Astrocyte (in vitro differentiated cells and primary cell): ENCODE results near the gene BPNT1. TPM values are rescaled to one million over a fixed set of nuclear protein-coding genes. Genes with fewer than 3 reads are reported as not detected.

ENCODE experiments used
- DNase-seq: peaks from one replicate; pipeline ENCODE4 v3.0.0-alpha.2; 2010; ENCODE audit warnings: low read depth
- FAIRE-seq: peaks from 2 replicates; lab custom pipeline; 2011; peaks lifted over from hg19 to GRCh38; lab: Jason Lieb, UNC
- H2AFZ ChIP-seq: 2 replicates; pipeline ENCODE4 v1.6.0; 2012; ENCODE audit warnings: low read depth, low read length, inconsistent platforms
- H3K27ac ChIP-seq: 2 replicates; pipeline ENCODE4 v1.5.1; 2011; ENCODE audit warnings: low read depth, low read length, inconsistent platforms
- H3K27me3 ChIP-seq: 2 replicates; pipeline ENCODE4 v1.6.0; 2011; ENCODE audit warnings: low read length, inconsistent platforms; ENCODE audit not compliant: insufficient read depth
- H3K36me3 ChIP-seq: 2 replicates; pipeline ENCODE4 v1.5.1; 2011; ENCODE audit warnings: low read length, inconsistent platforms; ENCODE audit not compliant: insufficient read depth
- H3K4me1 ChIP-seq: 2 replicates; pipeline ENCODE4 v1.5.1; 2011; ENCODE audit warnings: low read length, inconsistent platforms; ENCODE audit not compliant: insufficient read depth
- H3K4me2 ChIP-seq: 2 replicates; pipeline ENCODE4 v1.6.0; 2012; ENCODE audit warnings: low read length, inconsistent platforms
- H3K4me3 ChIP-seq: 2 replicates; pipeline ENCODE4 v1.5.1; 2011; ENCODE audit warnings: low read depth, mild to moderate bottlenecking, low read length, inconsistent platforms; ENCODE audit not compliant: insufficient read depth
- H3K79me2 ChIP-seq: 2 replicates; pipeline ENCODE4 v1.6.0; 2012; ENCODE audit warnings: mild to moderate bottlenecking, low read length, inconsistent platforms; ENCODE audit not compliant: insufficient read depth
- H3K9ac ChIP-seq: 2 replicates; pipeline ENCODE4 v1.6.0; 2012; ENCODE audit warnings: mild to moderate bottlenecking, low read length, inconsistent platforms
- H3K9me3 ChIP-seq: 2 replicates; pipeline ENCODE4 v1.5.1; 2012; ENCODE audit warnings: low read depth, mild to moderate bottlenecking, low read length, inconsistent platforms; ENCODE audit not compliant: insufficient read depth
- H4K20me1 ChIP-seq: 2 replicates; pipeline ENCODE4 v1.6.0; 2012; ENCODE audit warnings: low read length, inconsistent platforms; ENCODE audit not compliant: insufficient read depth
- H3K27ac Mint-ChIP-seq: one replicate; pipeline ENCODE4 v1.8.0; 2021; ENCODE audit warnings: mild to moderate bottlenecking, mixed read lengths; ENCODE audit not compliant: unreplicated experiment
- H3K27me3 Mint-ChIP-seq: one replicate; pipeline ENCODE4 v1.8.0; 2021; ENCODE audit warnings: low read depth, mixed read lengths; ENCODE audit not compliant: unreplicated experiment
- H3K36me3 Mint-ChIP-seq: one replicate; pipeline ENCODE4 v1.8.0; 2021; ENCODE audit warnings: low read depth, mixed read lengths; ENCODE audit not compliant: unreplicated experiment
- H3K4me1 Mint-ChIP-seq: one replicate; pipeline ENCODE4 v1.8.0; 2021; ENCODE audit warnings: low read depth, mixed read lengths; ENCODE audit not compliant: unreplicated experiment
- H3K4me3 Mint-ChIP-seq: one replicate; pipeline ENCODE4 v1.8.0; 2021; ENCODE audit warnings: mild to moderate bottlenecking, moderate library complexity, mixed read lengths; ENCODE audit not compliant: unreplicated experiment
- H3K9me3 Mint-ChIP-seq: one replicate; pipeline ENCODE4 v1.8.0; 2021; ENCODE audit warnings: mild to moderate bottlenecking, mixed read lengths; ENCODE audit not compliant: unreplicated experiment
- CTCF ChIP-seq: IDR thresholded peaks from 2 replicates; pipeline ENCODE4 v1.5.1; 2011; ENCODE audit warnings: low read depth, mild to moderate bottlenecking, inconsistent platforms, low read length, moderate library complexity; ENCODE audit not compliant: insufficient read depth
- EZH2 ChIP-seq: IDR thresholded peaks from 2 replicates; pipeline ENCODE4 v1.6.1; 2012; ENCODE audit warnings: mild to moderate bottlenecking, low read length, inconsistent platforms; ENCODE audit not compliant: insufficient read depth
- total RNA-seq: library from RNA; stranded (reverse); gene quantifications from 2 replicates; pipeline ENCODE4 v1.2.1, GENCODE V29; 2021

The BPNT1 gene
- total RNA-seq, 1 donor from 2014 or later = 25.9 TPM

DNA sequence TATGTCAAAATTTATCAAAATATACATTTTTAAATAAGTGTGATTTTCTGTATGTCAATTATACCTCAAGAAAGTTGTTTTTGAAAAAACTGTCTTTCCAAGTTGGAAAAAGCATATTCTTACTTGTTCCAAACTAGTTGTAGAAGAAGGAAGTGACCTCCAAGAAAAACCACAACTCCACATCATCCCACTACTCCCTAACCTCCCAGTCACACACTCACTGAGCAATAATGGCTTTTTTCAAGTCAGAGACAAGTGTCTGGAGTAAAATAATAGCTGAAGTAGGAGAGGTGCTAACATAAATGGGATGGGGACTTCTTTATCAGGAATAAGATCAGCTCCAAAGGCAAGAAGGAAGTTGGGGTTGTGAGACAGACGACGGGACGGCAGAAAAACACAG lies 56.7 kb downstream of the BPNT1 start:
- Mint-ChIP-seq H3K27ac (no peak overlapping the region), H3K27me3 (no peaks in the 10 kb centered on the region)
- peaks cover 28% of the 10 kb centered on the region for H3K36me3 ChIP-seq

DNA sequence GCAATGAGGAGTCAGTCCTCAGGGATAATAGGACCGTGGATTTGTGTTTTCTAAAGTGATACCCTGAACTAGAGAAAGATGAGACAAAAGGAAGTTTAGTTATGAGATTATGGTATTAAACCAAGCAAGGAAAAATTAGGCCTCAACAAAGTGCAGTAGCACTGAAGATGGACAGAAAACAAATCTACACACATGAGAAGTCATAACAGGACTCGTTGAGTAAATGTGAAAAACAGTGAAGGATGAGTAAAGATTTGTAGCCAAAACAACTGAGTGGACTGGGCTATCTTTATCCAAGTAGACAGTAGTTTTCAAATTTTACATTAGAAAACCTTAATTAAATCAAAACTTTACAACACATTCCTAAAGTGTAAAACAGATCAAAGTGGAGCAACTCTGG lies 58.3 kb downstream of the BPNT1 start:
- TF ChIP-seq EZH2 (no peak), CTCF (no peak)
- H3K27ac Mint-ChIP-seq = no peak overlapping the region

More for the DNA sequence above, 56.7 kb downstream of the BPNT1 start:
- Histone ChIP-seq H3K4me3 (no peak overlapping the region), H3K27me3 (no peaks in the 10 kb centered on the region), H3K4me1 (no peaks in the 10 kb centered on the region), H3K9ac (no peak overlapping the region), H2AFZ (no peak overlapping the region), H4K20me1 (peaks cover 27% of the 10 kb centered on the region), H3K9me3 (no peaks in the 10 kb centered on the region), H3K4me2 (no peak overlapping the region), H3K27ac (no peak overlapping the region), H3K79me2 (peaks cover 41% of the 10 kb centered on the region)
- TF ChIP-seq EZH2 (no peak), CTCF (no peak)
- DNase-seq (no peak), FAIRE-seq (no peak)
- peaks cover 3% of the 10 kb centered on the region for H3K4me1 Mint-ChIP-seq
- H3K36me3 Mint-ChIP-seq = no peaks in the 10 kb centered on the region
- no peak overlapping the region for H3K4me3 Mint-ChIP-seq
- H3K9me3 Mint-ChIP-seq = no peaks in the 10 kb centered on the region

GRCh38 chr1:220028346-220028895 lies 61.2 kb downstream of the BPNT1 start:
- Mint-ChIP-seq H3K4me3 (no peak overlapping the region), H3K27ac (no peak overlapping the region), H3K9me3 (no peaks in the 10 kb centered on the region), H3K4me1 (peaks cover 3% of the 10 kb centered on the region), H3K36me3 (peaks cover 3% of the 10 kb centered on the region), H3K27me3 (no peaks in the 10 kb centered on the region)
- TF ChIP-seq CTCF (no peak), EZH2 (no peak)
- H4K20me1 ChIP-seq = no peaks in the 10 kb centered on the region
- no peak overlapping the region for H3K9ac ChIP-seq
- FAIRE-seq = no peak
- H3K4me2 ChIP-seq = no peak overlapping the region
- no peak overlapping the region for H2AFZ ChIP-seq
- DNase-seq = no peak
- H3K9me3 ChIP-seq = no peaks in the 10 kb centered on the region
- no peak overlapping the region for H3K27ac ChIP-seq
- no peak overlapping the region for H3K4me3 ChIP-seq
- H3K36me3 ChIP-seq = peaks cover 37% of the 10 kb centered on the region
- H3K4me1 ChIP-seq = no peaks in the 10 kb centered on the region
- no peaks in the 10 kb centered on the region for H3K79me2 ChIP-seq
- H3K27me3 ChIP-seq = no peaks in the 10 kb centered on the region

More for the DNA sequence above, 58.3 kb downstream of the BPNT1 start:
- peak; percentile 65 for FAIRE-seq
- Histone ChIP-seq H2AFZ (no peak overlapping the region), H3K36me3 (peaks cover 25% of the 10 kb centered on the region), H3K9me3 (no peaks in the 10 kb centered on the region), H3K27ac (no peak overlapping the region), H3K27me3 (no peaks in the 10 kb centered on the region), H3K4me2 (no peak overlapping the region), H3K79me2 (peaks cover 26% of the 10 kb centered on the region), H3K4me3 (no peak overlapping the region), H4K20me1 (peaks cover 14% of the 10 kb centered on the region), H3K9ac (no peak overlapping the region), H3K4me1 (no peaks in the 10 kb centered on the region)
- H3K9me3 Mint-ChIP-seq = no peaks in the 10 kb centered on the region
- H3K27me3 Mint-ChIP-seq = no peaks in the 10 kb centered on the region
- DNase-seq = no peak
- H3K36me3 Mint-ChIP-seq = no peaks in the 10 kb centered on the region
- peaks cover 3% of the 10 kb centered on the region for H3K4me1 Mint-ChIP-seq
- H3K4me3 Mint-ChIP-seq = no peak overlapping the region
